OCI-LY3 (cell line): ENCODE measurements around the gene DTX2.
"Not testable (repeated sequence)": the region's sequence is repeated elsewhere in the genome, so short reads cannot be mapped to it uniquely, and the experiment has no call there.

Source experiments
- EZH2phosphoT487 ChIP-seq: fragments of 200-600 bp; shearing (Covaris generic); IDR thresholded peaks from 2 replicates; pipeline ENCODE4 v1.6.1; 2018; ENCODE audit warnings: antibody characterized with exemption, mixed run types, low read depth
- TF ChIP-seq, protein P1 (sequence below): fragments of 200-600, 300-600 bp; sonication (generic); IDR thresholded peaks from 2 replicates; pipeline ENCODE4 v1.5.1; 2014; ENCODE audit warnings: antibody characterized with exemption, low read length, low read depth

DNA sequence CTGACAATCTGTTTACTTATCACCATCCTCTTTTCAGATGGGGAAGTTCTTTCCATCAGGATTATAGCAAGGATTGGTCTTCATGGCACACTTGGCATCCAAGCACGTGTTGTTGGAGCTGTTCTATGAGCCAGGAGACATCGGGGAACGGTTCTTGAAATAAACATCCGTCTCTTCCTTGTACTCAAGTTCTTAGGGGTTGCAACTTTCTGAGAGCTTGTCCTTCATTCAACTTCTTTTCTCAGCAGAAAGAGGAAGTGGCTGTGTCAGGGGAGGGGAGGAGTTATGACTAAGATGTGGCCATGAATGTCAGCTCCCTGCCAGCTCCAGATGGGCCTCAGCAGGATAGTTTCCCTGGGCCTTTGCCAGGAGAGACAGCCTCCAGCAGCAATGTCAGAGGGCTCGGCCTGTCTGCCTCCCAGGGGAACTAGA, 15.9 kb upstream of the DTX2 start:
- TF ChIP-seq, protein P1, sequence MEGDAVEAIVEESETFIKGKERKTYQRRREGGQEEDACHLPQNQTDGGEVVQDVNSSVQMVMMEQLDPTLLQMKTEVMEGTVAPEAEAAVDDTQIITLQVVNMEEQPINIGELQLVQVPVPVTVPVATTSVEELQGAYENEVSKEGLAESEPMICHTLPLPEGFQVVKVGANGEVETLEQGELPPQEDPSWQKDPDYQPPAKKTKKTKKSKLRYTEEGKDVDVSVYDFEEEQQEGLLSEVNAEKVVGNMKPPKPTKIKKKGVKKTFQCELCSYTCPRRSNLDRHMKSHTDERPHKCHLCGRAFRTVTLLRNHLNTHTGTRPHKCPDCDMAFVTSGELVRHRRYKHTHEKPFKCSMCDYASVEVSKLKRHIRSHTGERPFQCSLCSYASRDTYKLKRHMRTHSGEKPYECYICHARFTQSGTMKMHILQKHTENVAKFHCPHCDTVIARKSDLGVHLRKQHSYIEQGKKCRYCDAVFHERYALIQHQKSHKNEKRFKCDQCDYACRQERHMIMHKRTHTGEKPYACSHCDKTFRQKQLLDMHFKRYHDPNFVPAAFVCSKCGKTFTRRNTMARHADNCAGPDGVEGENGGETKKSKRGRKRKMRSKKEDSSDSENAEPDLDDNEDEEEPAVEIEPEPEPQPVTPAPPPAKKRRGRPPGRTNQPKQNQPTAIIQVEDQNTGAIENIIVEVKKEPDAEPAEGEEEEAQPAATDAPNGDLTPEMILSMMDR, result not testable (repeated sequence)
- TF ChIP-seq EZH2phosphoT487, result not testable (repeated sequence)
